H1 (cell line): ENCODE results near the gene TMEM156. TPM values are rescaled to one million over a fixed set of nuclear protein-coding genes. Genes with fewer than 3 reads are reported as not detected.

Source experiments
- CTCF ChIA-PET: fragments of 300-600 bp; sonication (Branson Sonifier 250); formaldehyde crosslinking; loops from one replicate; lab custom pipeline; 2021; ENCODE audit not compliant: partially characterized antibody; lab: Charles Lee
- POLR2A ChIA-PET: fragments of 300-600 bp; sonication (Branson Sonifier 250); formaldehyde crosslinking; loops from one replicate; lab custom pipeline; 2021; ENCODE audit warnings: inconsistent platforms; ENCODE audit not compliant: partially characterized antibody; lab: Charles Lee
- DNase-seq, 2 experiments: peaks; one replicate each; pipeline versions ENCODE4 v3.0.0 to v3.0.0-alpha.2; 2010 to 2022; ENCODE audit warnings: low spot score in 2 of 2, low read depth in 1 of 2, mixed read lengths in 1 of 2
- FAIRE-seq: peaks from 2 replicates; lab custom pipeline; 2011; peaks lifted over from hg19 to GRCh38; lab: Jason Lieb, UNC
- H2AFZ ChIP-seq: 2 replicates; pipeline ENCODE4 v1.8.1; 2012; ENCODE audit warnings: low read length, inconsistent platforms
- H2AK5ac ChIP-seq: 2 replicates; pipeline ENCODE4 v1.6.1; 2013; ENCODE audit warnings: low read depth, low read length
- H2BK120ac ChIP-seq: replicated peaks from 2 replicates; pipeline ENCODE3; 2013; ENCODE audit warnings: low read depth, low read length, inconsistent platforms
- H2BK12ac ChIP-seq: 2 replicates; pipeline ENCODE4 v1.6.1; 2013; ENCODE audit warnings: low read depth, low read length
- H2BK15ac ChIP-seq: 2 replicates; pipeline ENCODE4 v1.6.1; 2013; ENCODE audit warnings: low read length
- H2BK20ac ChIP-seq: 2 replicates; pipeline ENCODE4 v1.6.1; 2013; ENCODE audit warnings: low read length
- H2BK5ac ChIP-seq: 2 replicates; pipeline ENCODE4 v1.6.1; 2013; ENCODE audit warnings: low read depth, low read length
- H3K14ac ChIP-seq: 2 replicates; pipeline ENCODE4 v1.6.1; 2013; ENCODE audit warnings: inconsistent platforms; ENCODE audit not compliant: insufficient read length
- H3K18ac ChIP-seq: 2 replicates; pipeline ENCODE4 v1.6.1; 2013; ENCODE audit warnings: low read length; ENCODE audit errors: extremely low read depth
- H3K23ac ChIP-seq: 2 replicates; pipeline ENCODE4 v1.6.1; 2013; ENCODE audit warnings: inconsistent platforms; ENCODE audit not compliant: insufficient read length
- H3K23me2 ChIP-seq: 2 replicates; pipeline ENCODE4 v1.6.1; 2013; ENCODE audit warnings: low read depth, low read length
- H3K27ac ChIP-seq: 2 replicates; pipeline ENCODE4 v1.6.1; 2011; ENCODE audit warnings: low read depth, low read length, inconsistent platforms
- H3K27me3 ChIP-seq, 4 experiments: replicated peaks in 1 of 4; 1 replicate in 1 of 4; 2 replicates in 3 of 4; pipeline versions ENCODE4 v1.6.1 to v1.8.1; 2011 to 2013; ENCODE audit warnings: low read length in 3 of 4, mild to moderate bottlenecking in 3 of 4, inconsistent platforms in 2 of 4, mixed read lengths in 2 of 4, moderate library complexity in 1 of 4; ENCODE audit not compliant: control insufficient read depth in 3 of 4, insufficient read depth in 3 of 4; ENCODE audit errors: extremely low read depth in 1 of 4
- H3K36me3 ChIP-seq, 4 experiments: 2 replicates each; pipeline versions ENCODE4 v1.6.1 to v1.8.1; 2011 to 2013; ENCODE audit warnings: mild to moderate bottlenecking in 4 of 4, low read length in 3 of 4, moderate library complexity in 2 of 4, control low read depth in 1 of 4, inconsistent platforms in 1 of 4; ENCODE audit not compliant: insufficient read depth in 4 of 4, control insufficient read depth in 2 of 4
- H3K4ac ChIP-seq: replicated peaks from 2 replicates; pipeline ENCODE3; 2013; ENCODE audit warnings: low read length, low read depth, mixed read lengths, inconsistent platforms; ENCODE audit not compliant: insufficient read length
- H3K4me1 ChIP-seq, 4 experiments: replicated peaks in 1 of 4; 1 replicate in 1 of 4; 2 replicates in 3 of 4; pipeline versions ENCODE4 v1.6.1 to v1.8.1; 2011 to 2013; ENCODE audit warnings: low read length in 3 of 4, inconsistent platforms in 2 of 4, mixed read lengths in 1 of 4; ENCODE audit not compliant: insufficient read depth in 4 of 4, control insufficient read depth in 3 of 4
- H3K4me2 ChIP-seq, 2 experiments: 2 replicates each; pipeline versions ENCODE4 v1.6.1 to v1.8.1; 2011 to 2013; ENCODE audit warnings: low read depth in 2 of 2, low read length in 2 of 2, control low read depth in 1 of 2, inconsistent platforms in 1 of 2, mild to moderate bottlenecking in 1 of 2; ENCODE audit not compliant: insufficient read depth in 1 of 2
- H3K4me3 ChIP-seq, 4 experiments: fragments of 200-600, 300-600 bp in 1 of 4; sonication (generic), shearing (Covaris generic), sonication (Bioruptor Twin) in 1 of 4; 2 replicates each; pipeline versions ENCODE4 v1.5.1 to v1.8.1; 2011 to 2016; ENCODE audit warnings: low read length in 4 of 4, low read depth in 3 of 4, control low read depth in 2 of 4, inconsistent platforms in 2 of 4, mild to moderate bottlenecking in 2 of 4, mixed read lengths in 1 of 4, moderate library complexity in 1 of 4; ENCODE audit not compliant: insufficient read depth in 2 of 4; ENCODE audit errors: extremely low read depth in 1 of 4
- H3K56ac ChIP-seq: replicated peaks from 2 replicates; pipeline ENCODE3; 2013; ENCODE audit warnings: low read depth, mild to moderate bottlenecking, mixed read lengths, low read length, inconsistent platforms; ENCODE audit not compliant: insufficient read length
- H3K79me1 ChIP-seq: 2 replicates; pipeline ENCODE4 v1.6.1; 2013; ENCODE audit warnings: low read depth, low read length, control low read depth
- H3K79me2 ChIP-seq, 2 experiments: 2 replicates each; pipeline versions ENCODE4 v1.6.1 to v1.8.1; 2012 to 2013; ENCODE audit warnings: low read length in 2 of 2, mild to moderate bottlenecking in 2 of 2, inconsistent platforms in 1 of 2; ENCODE audit not compliant: insufficient read depth in 2 of 2, control insufficient read depth in 1 of 2
- H3K9ac ChIP-seq, 4 experiments: replicated peaks in 1 of 4; 1 replicate in 1 of 4; 2 replicates in 3 of 4; pipeline versions ENCODE4 v1.6.1 to v1.8.1; 2011 to 2013; ENCODE audit warnings: low read depth in 3 of 4, low read length in 3 of 4, control low read depth in 2 of 4, mild to moderate bottlenecking in 2 of 4, moderate library complexity in 2 of 4, inconsistent platforms in 1 of 4; ENCODE audit errors: extremely low read depth in 1 of 4
- H3K9me3 ChIP-seq, 2 experiments: 2 replicates each; pipeline versions ENCODE4 v1.6.1 to v1.8.1; 2012 to 2013; ENCODE audit warnings: mild to moderate bottlenecking in 2 of 2, moderate library complexity in 2 of 2, control low read depth in 1 of 2, inconsistent platforms in 1 of 2, low read depth in 1 of 2, low read length in 1 of 2, mixed read lengths in 1 of 2; ENCODE audit not compliant: insufficient read depth in 2 of 2
- H4K20me1 ChIP-seq, 2 experiments: replicated peaks in 1 of 2; 2 replicates each; pipeline versions ENCODE3 to v1.8.1; 2011 to 2013; ENCODE audit warnings: inconsistent platforms in 2 of 2, low read length in 2 of 2, mild to moderate bottlenecking in 1 of 2; ENCODE audit not compliant: insufficient read depth in 2 of 2, control insufficient read depth in 1 of 2
- H4K5ac ChIP-seq: 2 replicates; pipeline ENCODE4 v1.6.1; 2013; ENCODE audit warnings: low read length, low read depth, mixed read lengths, inconsistent platforms; ENCODE audit not compliant: insufficient read length
- H4K8ac ChIP-seq: 2 replicates; pipeline ENCODE4 v1.8.0; 2013; ENCODE audit warnings: mild to moderate bottlenecking, moderate library complexity, low read length, inconsistent platforms; ENCODE audit not compliant: insufficient read depth; ENCODE audit errors: extremely low read depth
- H4K91ac ChIP-seq: replicated peaks from 2 replicates; pipeline ENCODE3; 2013; ENCODE audit warnings: low read length, mixed read lengths, inconsistent platforms; ENCODE audit not compliant: insufficient read length
- BACH1 ChIP-seq: IDR thresholded peaks from 2 replicates; pipeline ENCODE4 v1.6.1; 2012; ENCODE audit warnings: low read length, improper control_type of control experiment
- POU5F1 ChIP-seq: IDR thresholded peaks from 2 replicates; pipeline ENCODE4 v1.6.1; 2011; ENCODE audit warnings: low read depth, mild to moderate bottlenecking, low read length, moderate library complexity
- RBBP5 ChIP-seq: IDR thresholded peaks from 2 replicates; pipeline ENCODE4 v1.7.1; 2012; ENCODE audit warnings: low read depth, mild to moderate bottlenecking, inconsistent platforms, low read length, moderate library complexity, borderline replicate concordance
- RXRA ChIP-seq: IDR thresholded peaks from 2 replicates; pipeline ENCODE4 v1.6.1; 2011; ENCODE audit warnings: low read depth, mild to moderate bottlenecking, low read length, moderate library complexity; ENCODE audit not compliant: insufficient read depth
- WGBS, 2 experiments: shearing (Covaris generic) in 1 of 2; methylation state at CpG; one replicate each; pipeline versions ENCODE4 v1.1.6 to v1.1.7; 2013 to 2015; ENCODE audit warnings: low lambda C conversion rate in 2 of 2, mixed read lengths in 2 of 2, inconsistent platforms in 1 of 2, low coverage in 1 of 2, missing lambda C conversion rate in 1 of 2; ENCODE audit not compliant: insufficient replicate concordance in 2 of 2, insufficient coverage in 1 of 2, insufficient read length in 1 of 2; ENCODE audit errors: extremely low coverage in 1 of 2, missing lambda C conversion rate in 1 of 2; 5-methylcytosine and 5-hydroxymethylcytosine counted together
- polyA plus RNA-seq, 7 experiments: library from polyadenylated mRNA; depleted of rRNA in 3 of 7; stranded (reverse) in 5 of 7; unstranded in 2 of 7; fragments of >200 nt in 5 of 7; fragments of 200-250 nt in 2 of 7; gene quantifications; 1 replicate in 5 of 7; 2 replicates in 1 of 7; 4 replicates in 1 of 7; pipeline versions ENCODE4 v1.2.1 to v1.2.3, GENCODE V29; 2011 to 2013; ENCODE audit warnings: missing spikeins in 2 of 7, mixed read lengths in 2 of 7
- total RNA-seq: library from RNA; stranded (reverse); fragmentation: NEBNext Ultra II Directional; extraction: Animal tissue kit (Norgen Biotek cat#: 25700); gene quantifications from 2 replicates; pipeline ENCODE4 v1.2.1, GENCODE V29; 2021

TMEM156 gene
- total and polyA plus RNA-seq, 2 of the 8 experiments (the other 6 are each of a cell fraction or from before 2014, with no cell fraction given) = not detected

- no peaks in the 10 kb centered on the region for H3K23me2 ChIP-seq
- H2AK5ac ChIP-seq = no peak overlapping the region
- no peak overlapping the region for H3K14ac ChIP-seq
- H3K4me1 ChIP-seq = peaks cover 0 to 3% (median 0%) of the 10 kb centered on the region in 4 experiments; a peak in 2 of 7 replicates
- H2BK120ac ChIP-seq = no peak overlapping the region
- no peak overlapping the region for H3K4me3 ChIP-seq
- no peak overlapping the region for H3K9ac ChIP-seq
- no peak overlapping the region for H2BK15ac ChIP-seq
- no peak overlapping the region for H2BK20ac ChIP-seq
- no peaks in the 10 kb centered on the region for H3K27me3 ChIP-seq
- no peak overlapping the region for H3K27ac ChIP-seq
- H4K20me1 ChIP-seq = no peaks in the 10 kb centered on the region
- H2AFZ ChIP-seq = no peak overlapping the region
- no peak overlapping the region for H3K23ac ChIP-seq
- H3K9me3 ChIP-seq = no peaks in the 10 kb centered on the region
- H3K4me2 ChIP-seq = no peak overlapping the region
- no peak for FAIRE-seq
- TF ChIP-seq POU5F1 (no peak), BACH1 (no peak), RXRA (no peak), RBBP5 (no peak)
- POLR2A ChIA-PET = interaction anchor here (1.3 kb wide), 1 partner anchor 9 kb away, joined by 6 read pairs; no protein-coding TSS in a partner anchor
- H4K8ac ChIP-seq = no peak overlapping the region
- no peak overlapping the region for H4K91ac ChIP-seq
- H2BK12ac ChIP-seq = no peak overlapping the region
- H2BK5ac ChIP-seq = no peak overlapping the region
- 38% methylated on average over 1 of the region's 1 CpG; no CpG with 5 or more reads in 1 of the 2 experiments for WGBS, 2 experiments
- H3K79me1 ChIP-seq = no peaks in the 10 kb centered on the region
- no peaks in the 10 kb centered on the region for H3K36me3 ChIP-seq
- CTCF ChIA-PET = interaction anchor here (0.7 to 1.5 kb wide), 5 partner anchors 9 to 732 kb away, joined by 3 to 4 read pairs (median 3); no protein-coding TSS in a partner anchor
- H3K56ac ChIP-seq = no peak overlapping the region
- no peak overlapping the region for H4K5ac ChIP-seq
- DNase-seq = no peak
- no peak overlapping the region for H3K18ac ChIP-seq
- peaks cover 0 to 40% of the 10 kb centered on the region in 2 experiments; a peak in 3 of 4 replicates for H3K79me2 ChIP-seq
- H3K4ac ChIP-seq = no peak overlapping the region
Observed at GRCh38 chr4:39051492-39051891, 19.3 kb upstream of the TMEM156 start.
